Choroid plexus epithelial cell (primary cell): ENCODE results near the gene MPZL2.
"Not testable (repeated sequence)": the region's sequence is repeated elsewhere in the genome, so short reads cannot be mapped to it uniquely, and the experiment has no call there.

Experiments
- DNase-seq: peaks from one replicate; pipeline ENCODE4 v3.0.0-alpha.2; 2010; ENCODE audit warnings: low read depth
- H3K4me3 ChIP-seq: 2 replicates; pipeline ENCODE4 v1.5.1; 2011; ENCODE audit warnings: low read depth, mild to moderate bottlenecking, control low read depth, low read length, moderate library complexity
- CTCF ChIP-seq: conservative IDR thresholded peaks from 2 replicates; pipeline ENCODE4 v1.5.1; 2011; ENCODE audit warnings: low read depth, mild to moderate bottlenecking, control low read depth, inconsistent platforms, low read length, moderate library complexity

Gene MPZL2

GRCh38 chr11:118263695-118264568 is at the start of gene MPZL2:
TSS of gene MPZL2 (minus strand) at chr11:118264297. CDS start at chr11:118264153, 144 bp downstream.
- H3K4me3 ChIP-seq, result no peak within 1 kb of the TSS
- TF ChIP-seq CTCF, result no peak
- DNase-seq, result no peak

GRCh38 chr11:118313242-118313641 is 49.1 kb upstream of the MPZL2 start:
- DNase-seq, result no peak
- H3K4me3 ChIP-seq, result no peak overlapping the region
- TF ChIP-seq CTCF, result no peak

GRCh38 chr11:118312328-118312727 is 48.2 kb upstream of the MPZL2 start:
- no peak for DNase-seq
- no peak for TF ChIP-seq CTCF
- H3K4me3 ChIP-seq, result no peak overlapping the region

GRCh38 chr11:118311518-118311917 is 47.4 kb upstream of the MPZL2 start:
- DNase-seq, result no peak
- no peak for TF ChIP-seq CTCF
- no peak overlapping the region for H3K4me3 ChIP-seq

- H3K4me3 ChIP-seq, result no peak overlapping the region
- TF ChIP-seq CTCF, result no peak
- DNase-seq, result no peak
These were observed 46.8 kb upstream of the MPZL2 start for GRCh38 chr11:118310781-118311485.

GRCh38 chr11:118310271-118310670 is 46.2 kb upstream of the MPZL2 start:
- DNase-seq, result no peak
- no peak for TF ChIP-seq CTCF
- H3K4me3 ChIP-seq, result no peak overlapping the region

- not testable (repeated sequence) for DNase-seq, H3K4me3 ChIP-seq
These were observed 45.0 kb upstream of the MPZL2 start for GRCh38 chr11:118308995-118309528.
